Fibroblast of lung (primary cell): ENCODE measurements around the gene NIBAN1. TPM values are rescaled to one million over a fixed set of nuclear protein-coding genes. Genes with fewer than 3 reads are reported as not detected.

ENCODE experiments used
- DNase-seq, 2 donors: peaks; one replicate each; pipeline versions ENCODE4 v3.0.0 to v3.0.0-alpha.2; 2010; ENCODE audit warnings: low read depth in 2 of 2
- H2AFZ ChIP-seq: 2 replicates; pipeline ENCODE4 v1.5.1; 2012; ENCODE audit warnings: low read length, control low read depth, inconsistent platforms
- H3K27ac ChIP-seq: 2 replicates; pipeline ENCODE4 v1.5.1; 2011; ENCODE audit warnings: low read length, control low read depth; ENCODE audit not compliant: insufficient read depth
- H3K27me3 ChIP-seq: 2 replicates; pipeline ENCODE4 v1.5.1; 2011; ENCODE audit warnings: mild to moderate bottlenecking, low read length; ENCODE audit not compliant: control insufficient read depth, insufficient read depth
- H3K36me3 ChIP-seq: 2 replicates; pipeline ENCODE4 v1.5.1; 2011; ENCODE audit warnings: low read length; ENCODE audit not compliant: control insufficient read depth, insufficient read depth
- H3K4me1 ChIP-seq: 2 replicates; pipeline ENCODE4 v1.5.1; 2011; ENCODE audit warnings: low read length; ENCODE audit not compliant: control insufficient read depth, insufficient read depth; ENCODE audit errors: extremely low read depth
- H3K4me2 ChIP-seq: 2 replicates; pipeline ENCODE4 v1.5.1; 2011; ENCODE audit warnings: low read length, control low read depth; ENCODE audit not compliant: insufficient read depth; ENCODE audit errors: extremely low read depth
- H3K4me3 ChIP-seq, 4 experiments: fragments of 200-600 bp in 1 of 4; sonication (generic) in 1 of 4; replicated peaks in 1 of 4; 2 replicates each; pipeline ENCODE4 v1.5.1; 2011 to 2016; ENCODE audit warnings: low read length in 4 of 4, low read depth in 3 of 4, mild to moderate bottlenecking in 3 of 4, control low read depth in 2 of 4, inconsistent platforms in 1 of 4, mixed read lengths in 1 of 4; ENCODE audit not compliant: insufficient read depth in 1 of 4; ENCODE audit errors: control extremely low read depth in 1 of 4
- H3K79me2 ChIP-seq: 2 replicates; pipeline ENCODE4 v1.5.1; 2012; ENCODE audit warnings: mild to moderate bottlenecking, low read length, inconsistent platforms; ENCODE audit not compliant: control insufficient read depth, insufficient read depth
- H3K9ac ChIP-seq: 2 replicates; pipeline ENCODE4 v1.5.1; 2011; ENCODE audit warnings: mild to moderate bottlenecking, low read length, control low read depth; ENCODE audit not compliant: insufficient read depth
- H3K9me3 ChIP-seq: 2 replicates; pipeline ENCODE4 v1.5.1; 2012; ENCODE audit warnings: low read depth, low read length; ENCODE audit not compliant: control insufficient read depth, insufficient read depth
- H4K20me1 ChIP-seq: 2 replicates; pipeline ENCODE4 v1.5.1; 2011; ENCODE audit warnings: low read length; ENCODE audit not compliant: control insufficient read depth, insufficient read depth; ENCODE audit errors: extremely low read depth
- CTCF ChIP-seq, 2 donors: IDR thresholded peaks in 1 of 2; conservative IDR thresholded peaks in 1 of 2; 1 replicate in 1 of 2; 2 replicates in 1 of 2; pipeline ENCODE4 v1.5.1; 2011 to 2012; ENCODE audit warnings: low read length in 2 of 2, control low read depth in 1 of 2, inconsistent platforms in 1 of 2, low read depth in 1 of 2, mild to moderate bottlenecking in 1 of 2
- EZH2 ChIP-seq: IDR thresholded peaks from 2 replicates; pipeline ENCODE4 v1.5.1; 2012; ENCODE audit warnings: low read length, control low read depth, mild to moderate bottlenecking; ENCODE audit errors: missing control alignments
- polyA plus RNA-seq, 2 donors: library from polyadenylated mRNA; depleted of rRNA in 1 of 2; stranded (reverse) in 1 of 2; unstranded in 1 of 2; fragments of >200 nt; gene quantifications; 2 replicates each; pipeline ENCODE4 v1.2.1, GENCODE V29; 2011 to 2012; ENCODE audit warnings: missing spikeins in 1 of 2
- total RNA-seq: library from RNA; depleted of rRNA; stranded (reverse); fragments of >200 nt; gene quantifications from 2 replicates; pipeline ENCODE4 v1.2.1, GENCODE V29; 2014

Gene NIBAN1
- total and polyA plus RNA-seq, 2 donors (not counting 1 experiment from before 2014, with no cell fraction given), result 11.9 to 122 TPM

- Histone ChIP-seq H3K27me3 (no peaks in the 10 kb centered on the region), H3K79me2 (peaks cover 5% of the 10 kb centered on the region), H3K36me3 (no peaks in the 10 kb centered on the region), H3K9ac (no peak overlapping the region), H3K4me1 (peaks cover 10% of the 10 kb centered on the region), H2AFZ (no peak overlapping the region), H3K4me3 (peak overlapping the region; percentile 53 to 69 (median 66)), H3K9me3 (no peaks in the 10 kb centered on the region), H3K27ac (no peak overlapping the region), H3K4me2 (peak overlapping the region; percentile 71), H4K20me1 (no peaks in the 10 kb centered on the region)
- DNase-seq, result no peak
- TF ChIP-seq CTCF (conservative IDR thresholded peaks at IDR 0.05 in 1 of 2, IDR thresholded peaks at IDR 0.05 in 1 of 2; ENCODE audit: low read depth in 1 of 2, low read length in 2 of 2), result no peak
- TF ChIP-seq EZH2, result no peak
Measured at GRCh38 chr1:184974837-184975115, 468 bp upstream of the NIBAN1 start.

DNA sequence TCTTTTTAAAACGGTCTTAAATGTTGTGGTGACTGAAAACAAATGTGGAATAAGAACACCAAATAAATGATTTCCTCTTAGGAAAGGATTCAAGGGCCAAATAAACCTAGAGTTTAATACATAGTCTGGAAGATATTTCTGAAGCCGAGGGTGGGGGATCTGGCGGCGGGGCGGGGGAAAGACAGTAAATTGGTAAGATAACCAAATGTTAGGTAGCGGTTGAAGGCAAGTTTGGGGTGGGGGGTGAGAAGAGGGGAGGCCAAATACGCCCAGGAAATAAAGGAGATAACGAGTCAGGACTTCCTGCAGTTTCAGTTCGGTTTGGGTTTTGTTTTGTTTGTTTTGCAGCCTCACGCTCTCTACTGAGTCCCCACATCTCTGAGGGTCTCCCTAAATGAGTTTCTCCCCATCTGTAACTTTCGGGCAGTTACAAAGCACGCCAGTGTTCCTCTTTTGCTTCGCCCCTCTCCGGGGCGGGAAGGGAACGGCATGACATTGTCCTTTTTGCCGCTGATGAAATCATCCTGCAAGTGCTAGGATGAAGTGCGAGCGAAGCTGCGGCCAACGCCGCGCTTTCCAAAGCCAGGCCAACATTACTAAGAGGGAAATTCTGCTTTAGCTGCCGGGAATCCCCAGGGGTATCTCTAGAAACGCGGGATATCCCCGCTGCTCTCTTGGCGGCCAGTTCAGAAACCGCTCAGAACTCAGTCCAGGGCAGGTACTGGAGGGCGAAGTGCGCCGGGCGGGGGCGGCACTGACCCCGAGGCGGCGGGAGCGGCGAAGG lies 844 bp downstream of the NIBAN1 start:
- H3K79me2 ChIP-seq, result peaks cover 9% of the 10 kb centered on the region
- H3K4me1 ChIP-seq, result peaks cover 10% of the 10 kb centered on the region
- no peaks in the 10 kb centered on the region for H4K20me1 ChIP-seq
- H3K27me3 ChIP-seq, result no peaks in the 10 kb centered on the region
- H3K4me3 ChIP-seq, result peak overlapping the region; percentile 66 to 93 (median 68)
- no peaks in the 10 kb centered on the region for H3K9me3 ChIP-seq
- H3K36me3 ChIP-seq, result no peaks in the 10 kb centered on the region
- peak overlapping the region; percentile 56 for H3K27ac ChIP-seq
- peak overlapping the region; percentile 97 for H3K4me2 ChIP-seq
- DNase-seq, result peak; percentile 64 to 84
- TF ChIP-seq CTCF (conservative IDR thresholded peaks at IDR 0.05 in 1 of 2, IDR thresholded peaks at IDR 0.05 in 1 of 2; ENCODE audit: low read depth in 1 of 2, low read length in 2 of 2), result no peak
- no peak for TF ChIP-seq EZH2
- H3K9ac ChIP-seq, result peak overlapping the region; percentile 70
- H2AFZ ChIP-seq, result peak overlapping the region; percentile 52

- peak overlapping the region; percentile 66 to 93 (median 68) for H3K4me3 ChIP-seq
- no peaks in the 10 kb centered on the region for H3K27me3 ChIP-seq
- TF ChIP-seq CTCF (conservative IDR thresholded peaks at IDR 0.05 in 1 of 2, IDR thresholded peaks at IDR 0.05 in 1 of 2; ENCODE audit: low read depth in 1 of 2, low read length in 2 of 2) (no peak), EZH2 (no peak)
- peak overlapping the region; percentile 56 for H3K27ac ChIP-seq
- no peaks in the 10 kb centered on the region for H4K20me1 ChIP-seq
- peak overlapping the region; percentile 97 for H3K4me2 ChIP-seq
- H2AFZ ChIP-seq, result peak overlapping the region; percentile 5
- peaks cover 9% of the 10 kb centered on the region for H3K79me2 ChIP-seq
- no peak overlapping the region for H3K9ac ChIP-seq
- peaks cover 10% of the 10 kb centered on the region for H3K4me1 ChIP-seq
- DNase-seq, result peak; percentile 50 to 64
- H3K9me3 ChIP-seq, result no peaks in the 10 kb centered on the region
- no peaks in the 10 kb centered on the region for H3K36me3 ChIP-seq
Measured at GRCh38 chr1:184972315-184973055, 1.8 kb downstream of the NIBAN1 start.
